ENCODE measurements around the gene FAM168A.

DNA sequence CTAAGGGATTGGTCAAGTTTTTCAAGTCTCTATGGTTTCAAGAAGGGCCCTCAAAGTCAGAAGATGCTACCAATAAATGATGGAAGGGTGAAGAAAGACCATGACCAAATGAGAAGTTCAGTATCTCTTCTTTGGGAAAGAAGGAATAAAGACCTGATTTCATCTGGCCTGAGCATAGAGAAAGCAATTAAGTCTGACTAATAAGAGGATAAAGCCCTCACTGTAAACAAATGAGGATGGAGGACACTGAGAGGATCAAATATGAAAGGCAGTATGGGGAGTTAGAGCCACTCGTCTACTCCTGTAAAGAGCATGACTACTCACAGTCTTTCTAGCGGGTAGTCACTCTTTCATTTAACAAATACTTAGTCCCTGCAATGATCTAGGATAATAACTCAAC, 44.6 kb downstream of the FAM168A start:
- TF ChIP-seq, protein P1, sequence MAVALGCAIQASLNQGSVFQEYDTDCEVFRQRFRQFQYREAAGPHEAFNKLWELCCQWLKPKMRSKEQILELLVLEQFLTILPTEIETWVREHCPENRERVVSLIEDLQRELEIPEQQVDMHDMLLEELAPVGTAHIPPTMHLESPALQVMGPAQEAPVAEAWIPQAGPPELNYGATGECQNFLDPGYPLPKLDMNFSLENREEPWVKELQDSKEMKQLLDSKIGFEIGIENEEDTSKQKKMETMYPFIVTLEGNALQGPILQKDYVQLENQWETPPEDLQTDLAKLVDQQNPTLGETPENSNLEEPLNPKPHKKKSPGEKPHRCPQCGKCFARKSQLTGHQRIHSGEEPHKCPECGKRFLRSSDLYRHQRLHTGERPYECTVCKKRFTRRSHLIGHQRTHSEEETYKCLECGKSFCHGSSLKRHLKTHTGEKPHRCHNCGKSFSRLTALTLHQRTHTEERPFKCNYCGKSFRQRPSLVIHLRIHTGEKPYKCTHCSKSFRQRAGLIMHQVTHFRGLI (CRISPR knock-in tag; IDR thresholded peaks at IDR 0.05), result no peak
- TF ChIP-seq POLR3A (IDR thresholded peaks at IDR 0.05; ENCODE audit: borderline replicate concordance, extremely low read depth, insufficient read depth, insufficient read length) (no peak), CBFA2T3 (IDR thresholded peaks at IDR 0.05) (no peak), ZNF76 (CRISPR knock-in tag; IDR thresholded peaks at IDR 0.05; ENCODE audit: borderline replicate concordance) (no peak), HDGF (IDR thresholded peaks at IDR 0.05) (no peak), ESRRA (IDR thresholded peaks at IDR 0.05; ENCODE audit: borderline replicate concordance, low read depth) (no peak), NCOA1 (IDR thresholded peaks at IDR 0.05; ENCODE audit: low read depth) (no peak), BHLHE40 (IDR thresholded peaks at IDR 0.05; ENCODE audit: low read length) (no peak)
- TF ChIP-seq, protein P2, sequence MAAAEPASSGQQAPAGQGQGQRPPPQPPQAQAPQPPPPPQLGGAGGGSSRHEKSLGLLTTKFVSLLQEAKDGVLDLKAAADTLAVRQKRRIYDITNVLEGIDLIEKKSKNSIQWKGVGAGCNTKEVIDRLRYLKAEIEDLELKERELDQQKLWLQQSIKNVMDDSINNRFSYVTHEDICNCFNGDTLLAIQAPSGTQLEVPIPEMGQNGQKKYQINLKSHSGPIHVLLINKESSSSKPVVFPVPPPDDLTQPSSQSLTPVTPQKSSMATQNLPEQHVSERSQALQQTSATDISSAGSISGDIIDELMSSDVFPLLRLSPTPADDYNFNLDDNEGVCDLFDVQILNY (CRISPR knock-in tag; IDR thresholded peaks at IDR 0.05), result no peak
